DND-41 (cell line): Measurements from ENCODE around the gene CLDN7.

ENCODE experiments used
- CTCF ChIP-seq: IDR thresholded peaks from 2 replicates; pipeline ENCODE4 v1.5.1; 2012; ENCODE audit warnings: borderline replicate concordance, low read length, moderate library complexity, mild to moderate bottlenecking; ENCODE audit not compliant: poor library complexity, severe bottlenecking; ENCODE audit errors: extremely low read depth
- EZH2 ChIP-seq: IDR thresholded peaks from 3 replicates; pipeline ENCODE4 v1.6.1; 2012; ENCODE audit warnings: borderline replicate concordance, low read depth, mild to moderate bottlenecking, moderate library complexity, low read length, inconsistent platforms; ENCODE audit not compliant: severe bottlenecking

GRCh38 chr17:7229504-7229903, 32.8 kb downstream of the CLDN7 start:
- TF ChIP-seq CTCF, result no peak
- no peak for TF ChIP-seq EZH2
